Measurements from ENCODE around the gene GALK1.

- no peak for TF ChIP-seq CTCF (IDR thresholded peaks at IDR 0.05)
- no peak for TF ChIP-seq ZFX (IDR thresholded peaks at IDR 0.05; ENCODE audit: borderline replicate concordance)
These were observed 24.3 kb downstream of the GALK1 start for GRCh38 chr17:75740631-75741077.

All from 22Rv1 (cell line).